ENCODE data around the gene STPG3. TPM values are rescaled to one million over a fixed set of nuclear protein-coding genes. Genes with fewer than 3 reads are reported as not detected.
A peak's percentile ranks its signal among the peaks of the same experiment; 100 is the strongest.

STPG3 gene
- total and polyA plus RNA-seq, 2 experiments from 2014 or later: not detected

DNA sequence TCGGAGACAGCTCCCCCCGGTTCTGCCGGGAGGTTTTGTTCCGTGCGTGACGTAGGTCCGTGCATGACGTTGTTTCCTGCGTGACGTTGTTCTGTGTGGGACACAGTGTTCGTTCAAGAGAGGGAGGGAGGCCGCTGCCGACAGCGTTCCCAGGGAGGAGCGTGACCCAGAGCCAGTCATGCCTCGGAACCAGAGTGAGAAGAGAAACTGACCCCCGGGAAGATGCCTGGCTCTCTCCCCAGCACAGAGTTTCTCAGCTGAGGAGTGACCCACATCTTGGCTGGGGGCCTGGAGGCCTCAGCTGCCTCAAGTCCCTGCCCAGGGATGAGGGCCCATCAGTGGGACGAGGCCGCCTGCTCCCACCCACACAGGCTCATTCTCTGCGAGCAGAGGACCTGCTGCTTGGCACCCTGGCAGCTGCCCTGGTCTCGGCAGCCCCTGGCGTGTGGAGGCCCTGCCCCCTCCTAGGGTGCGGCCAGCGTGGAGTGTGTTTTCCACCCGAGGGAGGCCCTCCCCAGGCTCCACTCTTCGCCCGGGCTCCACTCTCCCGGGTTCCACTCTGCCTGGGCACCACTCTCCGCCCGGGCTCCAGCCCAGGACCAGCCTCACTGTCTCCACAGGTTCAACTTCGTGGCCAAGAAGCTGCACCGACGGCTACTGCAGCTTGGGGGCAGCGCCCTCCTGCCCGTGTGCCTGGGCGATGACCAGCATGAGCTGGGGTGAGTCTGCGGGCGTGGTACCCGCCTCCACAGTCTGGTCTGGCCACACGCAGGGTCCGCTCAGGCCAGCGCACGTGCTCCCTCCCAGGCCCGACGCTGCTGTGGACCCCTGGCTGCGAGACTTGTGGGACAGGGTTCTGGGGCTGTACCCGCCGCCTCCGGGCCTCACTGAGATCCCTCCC lies 37.7 kb upstream of the STPG3 start:
- peaks cover 16% of the 10 kb centered on the region for H3K36me3 Mint-ChIP-seq (ENCODE audit: low read depth)
- Histone ChIP-seq H4K20me1 (replicated peaks; ENCODE audit: insufficient read depth) (no peaks in the 10 kb centered on the region; the same call in 1 of the 2 replicates), H3K4me2 (no peak overlapping the region), H2AFZ (no peak overlapping the region), H3K36me3 (ENCODE audit: insufficient read depth) (no peaks in the 10 kb centered on the region), H3F3A (replicated peaks; ENCODE audit: low read depth) (0 out of 2 replicates have a peak, but pooled peaks cover 3% of the 10 kb centered on the region), H3K27me3 (ENCODE audit: insufficient read depth) (no peaks in the 10 kb centered on the region), H3K79me2 (replicated peaks; ENCODE audit: insufficient read depth) (no peaks in the 10 kb centered on the region), H3K4me1 (ENCODE audit: insufficient read depth) (no peaks in the 10 kb centered on the region), H3K27ac (ENCODE audit: low read depth) (no peak overlapping the region), H3K4me3 (no peak overlapping the region), H3K9me2 (ENCODE audit: insufficient read depth) (no peaks in the 10 kb centered on the region)
- no peak overlapping the region; the same call in 2 of the 3 replicates for H3K4me3 Mint-ChIP-seq
- ATAC-seq (peak; percentile 5; the same call in 1 of the 3 replicates), DNase-seq (ENCODE audit: low spot score) (no peak)
- H3K4me1 Mint-ChIP-seq: peaks cover 5% of the 10 kb centered on the region; the same call in 2 of the 3 replicates
- no peaks in the 10 kb centered on the region; the same call in 2 of the 3 replicates for H3K9me3 Mint-ChIP-seq
- H3K27ac Mint-ChIP-seq: no peak overlapping the region
- TF ChIP-seq JUNB (IDR thresholded peaks at IDR 0.05; ENCODE audit: unreplicated experiment) (no peak), EZH2phosphoT487 (IDR thresholded peaks at IDR 0.05; ENCODE audit: unreplicated experiment) (no peak), CREB1 (CRISPR knock-in tag; IDR thresholded peaks at IDR 0.05; ENCODE audit: low read depth) (no peak)
- TF ChIP-seq, protein P1, sequence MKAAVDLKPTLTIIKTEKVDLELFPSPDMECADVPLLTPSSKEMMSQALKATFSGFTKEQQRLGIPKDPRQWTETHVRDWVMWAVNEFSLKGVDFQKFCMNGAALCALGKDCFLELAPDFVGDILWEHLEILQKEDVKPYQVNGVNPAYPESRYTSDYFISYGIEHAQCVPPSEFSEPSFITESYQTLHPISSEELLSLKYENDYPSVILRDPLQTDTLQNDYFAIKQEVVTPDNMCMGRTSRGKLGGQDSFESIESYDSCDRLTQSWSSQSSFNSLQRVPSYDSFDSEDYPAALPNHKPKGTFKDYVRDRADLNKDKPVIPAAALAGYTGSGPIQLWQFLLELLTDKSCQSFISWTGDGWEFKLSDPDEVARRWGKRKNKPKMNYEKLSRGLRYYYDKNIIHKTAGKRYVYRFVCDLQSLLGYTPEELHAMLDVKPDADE (IDR thresholded peaks at IDR 0.05): no peak
- TF ChIP-seq, protein P2, sequence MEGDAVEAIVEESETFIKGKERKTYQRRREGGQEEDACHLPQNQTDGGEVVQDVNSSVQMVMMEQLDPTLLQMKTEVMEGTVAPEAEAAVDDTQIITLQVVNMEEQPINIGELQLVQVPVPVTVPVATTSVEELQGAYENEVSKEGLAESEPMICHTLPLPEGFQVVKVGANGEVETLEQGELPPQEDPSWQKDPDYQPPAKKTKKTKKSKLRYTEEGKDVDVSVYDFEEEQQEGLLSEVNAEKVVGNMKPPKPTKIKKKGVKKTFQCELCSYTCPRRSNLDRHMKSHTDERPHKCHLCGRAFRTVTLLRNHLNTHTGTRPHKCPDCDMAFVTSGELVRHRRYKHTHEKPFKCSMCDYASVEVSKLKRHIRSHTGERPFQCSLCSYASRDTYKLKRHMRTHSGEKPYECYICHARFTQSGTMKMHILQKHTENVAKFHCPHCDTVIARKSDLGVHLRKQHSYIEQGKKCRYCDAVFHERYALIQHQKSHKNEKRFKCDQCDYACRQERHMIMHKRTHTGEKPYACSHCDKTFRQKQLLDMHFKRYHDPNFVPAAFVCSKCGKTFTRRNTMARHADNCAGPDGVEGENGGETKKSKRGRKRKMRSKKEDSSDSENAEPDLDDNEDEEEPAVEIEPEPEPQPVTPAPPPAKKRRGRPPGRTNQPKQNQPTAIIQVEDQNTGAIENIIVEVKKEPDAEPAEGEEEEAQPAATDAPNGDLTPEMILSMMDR (conservative IDR thresholded peaks at IDR 0.05; ENCODE audit: low read depth in 2 of 2): peak in 1 of 2 experiments; percentile 59; a peak in 3 of 4 replicates
- H3K27me3 Mint-ChIP-seq (ENCODE audit: insufficient read depth, low read depth, poor library complexity): peaks cover 2% of the 10 kb centered on the region

DNA sequence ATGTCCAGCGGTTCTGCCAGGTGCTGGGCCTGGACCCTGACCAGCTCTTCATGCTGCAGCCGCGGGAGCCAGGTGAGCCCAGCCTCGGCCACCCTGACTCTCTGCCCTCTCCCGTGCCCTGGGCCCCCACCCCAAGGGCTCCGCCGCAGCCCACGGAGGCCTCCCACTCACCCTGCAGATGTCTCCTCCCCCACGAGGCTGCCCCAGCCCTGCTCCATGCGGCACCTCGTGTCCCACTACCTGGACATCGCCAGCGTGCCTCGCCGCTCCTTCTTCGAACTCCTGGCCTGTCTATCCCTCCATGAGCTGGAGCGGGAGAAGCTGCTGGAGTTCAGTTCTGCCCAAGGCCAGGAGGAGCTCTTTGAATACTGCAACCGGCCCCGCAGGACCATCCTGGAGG lies 36.5 kb upstream of the STPG3 start:
- H3F3A ChIP-seq (replicated peaks; ENCODE audit: low read depth): 0 out of 2 replicates have a peak, but pooled peaks cover 3% of the 10 kb centered on the region
- peaks cover 8% of the 10 kb centered on the region for H3K36me3 Mint-ChIP-seq (ENCODE audit: low read depth)
- DNase-seq (ENCODE audit: low spot score): no peak
- no peak overlapping the region for H2AFZ ChIP-seq
- 0 out of 2 replicates have a peak, but pooled peaks cover 3% of the 10 kb centered on the region for H3K4me1 ChIP-seq (ENCODE audit: insufficient read depth)
- no peak overlapping the region for H3K4me3 ChIP-seq
- no peak overlapping the region for H3K4me3 Mint-ChIP-seq
- no peak overlapping the region for H3K4me2 ChIP-seq
- H3K27me3 Mint-ChIP-seq (ENCODE audit: insufficient read depth, low read depth, poor library complexity): peaks cover 2% of the 10 kb centered on the region
- peaks cover 7% of the 10 kb centered on the region; the same call in 2 of the 3 replicates for H3K4me1 Mint-ChIP-seq
- no peaks in the 10 kb centered on the region for H3K79me2 ChIP-seq (replicated peaks; ENCODE audit: insufficient read depth)
- no peak for ATAC-seq
- H3K27ac Mint-ChIP-seq: no peak overlapping the region
- H4K20me1 ChIP-seq (replicated peaks; ENCODE audit: insufficient read depth): no peaks in the 10 kb centered on the region; the same call in 1 of the 2 replicates
- no peaks in the 10 kb centered on the region; the same call in 2 of the 3 replicates for H3K9me3 Mint-ChIP-seq
- no peaks in the 10 kb centered on the region for H3K27me3 ChIP-seq (ENCODE audit: insufficient read depth)
- H3K9me2 ChIP-seq (ENCODE audit: insufficient read depth): no peaks in the 10 kb centered on the region
- no peaks in the 10 kb centered on the region for H3K36me3 ChIP-seq (ENCODE audit: insufficient read depth)
- no peak overlapping the region for H3K27ac ChIP-seq (ENCODE audit: low read depth)
- TF ChIP-seq EZH2 (IDR thresholded peaks at IDR 0.05; ENCODE audit: low read depth, unreplicated experiment): no peak
- TF ChIP-seq CREB1 (CRISPR knock-in tag; IDR thresholded peaks at IDR 0.05; ENCODE audit: low read depth): no peak
- TF ChIP-seq, protein P2 (conservative IDR thresholded peaks at IDR 0.05; ENCODE audit: low read depth in 2 of 2): no peak
- TF ChIP-seq EZH2phosphoT487 (IDR thresholded peaks at IDR 0.05; ENCODE audit: unreplicated experiment): no peak
- TF ChIP-seq NANOG (IDR thresholded peaks at IDR 0.05; ENCODE audit: borderline replicate concordance): no peak
- no peak for TF ChIP-seq POLR2AphosphoS5 (IDR thresholded peaks at IDR 0.05; ENCODE audit: low read depth)
- no peak for TF ChIP-seq JUNB (IDR thresholded peaks at IDR 0.05; ENCODE audit: unreplicated experiment)
- TF ChIP-seq ZNF331 (CRISPR knock-in tag; IDR thresholded peaks at IDR 0.05; ENCODE audit: low read depth): no peak
- TF ChIP-seq STAT1 (IDR thresholded peaks at IDR 0.05; ENCODE audit: unreplicated experiment): no peak
- TF ChIP-seq, protein P3, sequence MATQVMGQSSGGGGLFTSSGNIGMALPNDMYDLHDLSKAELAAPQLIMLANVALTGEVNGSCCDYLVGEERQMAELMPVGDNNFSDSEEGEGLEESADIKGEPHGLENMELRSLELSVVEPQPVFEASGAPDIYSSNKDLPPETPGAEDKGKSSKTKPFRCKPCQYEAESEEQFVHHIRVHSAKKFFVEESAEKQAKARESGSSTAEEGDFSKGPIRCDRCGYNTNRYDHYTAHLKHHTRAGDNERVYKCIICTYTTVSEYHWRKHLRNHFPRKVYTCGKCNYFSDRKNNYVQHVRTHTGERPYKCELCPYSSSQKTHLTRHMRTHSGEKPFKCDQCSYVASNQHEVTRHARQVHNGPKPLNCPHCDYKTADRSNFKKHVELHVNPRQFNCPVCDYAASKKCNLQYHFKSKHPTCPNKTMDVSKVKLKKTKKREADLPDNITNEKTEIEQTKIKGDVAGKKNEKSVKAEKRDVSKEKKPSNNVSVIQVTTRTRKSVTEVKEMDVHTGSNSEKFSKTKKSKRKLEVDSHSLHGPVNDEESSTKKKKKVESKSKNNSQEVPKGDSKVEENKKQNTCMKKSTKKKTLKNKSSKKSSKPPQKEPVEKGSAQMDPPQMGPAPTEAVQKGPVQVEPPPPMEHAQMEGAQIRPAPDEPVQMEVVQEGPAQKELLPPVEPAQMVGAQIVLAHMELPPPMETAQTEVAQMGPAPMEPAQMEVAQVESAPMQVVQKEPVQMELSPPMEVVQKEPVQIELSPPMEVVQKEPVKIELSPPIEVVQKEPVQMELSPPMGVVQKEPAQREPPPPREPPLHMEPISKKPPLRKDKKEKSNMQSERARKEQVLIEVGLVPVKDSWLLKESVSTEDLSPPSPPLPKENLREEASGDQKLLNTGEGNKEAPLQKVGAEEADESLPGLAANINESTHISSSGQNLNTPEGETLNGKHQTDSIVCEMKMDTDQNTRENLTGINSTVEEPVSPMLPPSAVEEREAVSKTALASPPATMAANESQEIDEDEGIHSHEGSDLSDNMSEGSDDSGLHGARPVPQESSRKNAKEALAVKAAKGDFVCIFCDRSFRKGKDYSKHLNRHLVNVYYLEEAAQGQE (IDR thresholded peaks at IDR 0.05; ENCODE audit: unreplicated experiment): no peak

Measured in GM23338 (cell line).